H9 (cell line): ENCODE data around the gene PLEKHM3. TPM values are rescaled to one million over a fixed set of nuclear protein-coding genes. Genes with fewer than 3 reads are reported as not detected.

Experiments used
- DNase-seq: peaks from one replicate; pipeline ENCODE4 v3.0.0-alpha.2; 2017
- H2AFZ ChIP-seq: one replicate; pipeline ENCODE4 v1.6.1; 2013; ENCODE audit warnings: mild to moderate bottlenecking, low read length, control low read depth, moderate library complexity
- H2AK5ac ChIP-seq: 2 replicates; pipeline ENCODE4 v1.6.1; 2013; ENCODE audit warnings: low read length, control low read depth, mixed read lengths; ENCODE audit not compliant: insufficient read length
- H2BK120ac ChIP-seq: one replicate; pipeline ENCODE4 v1.6.1; 2013; ENCODE audit warnings: low read depth, mild to moderate bottlenecking, low read length, control low read depth, inconsistent platforms; ENCODE audit not compliant: poor library complexity, severe bottlenecking
- H2BK12ac ChIP-seq: 2 replicates; pipeline ENCODE4 v1.6.1; 2013; ENCODE audit warnings: low read length, control low read depth, mixed read lengths, low read depth; ENCODE audit not compliant: insufficient read length
- H2BK15ac ChIP-seq: 2 replicates; pipeline ENCODE4 v1.6.1; 2013; ENCODE audit warnings: low read depth, low read length, control low read depth
- H2BK20ac ChIP-seq: one replicate; pipeline ENCODE4 v1.6.1; 2013; ENCODE audit warnings: low read depth, mild to moderate bottlenecking, low read length, control low read depth, inconsistent platforms; ENCODE audit not compliant: poor library complexity, severe bottlenecking
- H2BK5ac ChIP-seq: 2 replicates; pipeline ENCODE4 v1.6.1; 2013; ENCODE audit warnings: low read length, control low read depth, mixed read lengths; ENCODE audit not compliant: insufficient read length
- H3K14ac ChIP-seq: 2 replicates; pipeline ENCODE4 v1.6.1; 2013; ENCODE audit warnings: low read length, control low read depth; ENCODE audit not compliant: insufficient read depth
- H3K18ac ChIP-seq: 2 replicates; pipeline ENCODE4 v1.6.1; 2013; ENCODE audit warnings: low read depth, mild to moderate bottlenecking, mixed read lengths, low read length, control low read depth; ENCODE audit not compliant: insufficient read length
- H3K23ac ChIP-seq: 2 replicates; pipeline ENCODE4 v1.6.1; 2013; ENCODE audit warnings: low read length, control low read depth, mixed read lengths, low read depth; ENCODE audit not compliant: insufficient read length
- H3K23me2 ChIP-seq: 2 replicates; pipeline ENCODE4 v1.6.1; 2013; ENCODE audit warnings: low read depth, mild to moderate bottlenecking, mixed read lengths, low read length, control low read depth; ENCODE audit not compliant: insufficient read length, poor library complexity, severe bottlenecking
- H3K27ac ChIP-seq: 2 replicates; pipeline ENCODE4 v1.5.1; 2013; ENCODE audit warnings: low read length, control low read depth, mixed read lengths, low read depth; ENCODE audit not compliant: insufficient read length
- H3K27me3 ChIP-seq: 2 replicates; pipeline ENCODE4 v1.6.1; 2013; ENCODE audit warnings: low read length, control low read depth, inconsistent platforms; ENCODE audit not compliant: insufficient read depth
- H3K4ac ChIP-seq: 2 replicates; pipeline ENCODE4 v1.6.1; 2013; ENCODE audit warnings: low read depth, mild to moderate bottlenecking, control low read depth, inconsistent platforms, low read length, moderate library complexity
- H3K4me1 ChIP-seq: 2 replicates; pipeline ENCODE4 v1.6.1; 2013; ENCODE audit warnings: low read length, control low read depth, inconsistent platforms; ENCODE audit not compliant: insufficient read depth
- H3K4me2 ChIP-seq: 2 replicates; pipeline ENCODE4 v1.6.1; 2013; ENCODE audit warnings: low read length, control low read depth, mixed read lengths; ENCODE audit not compliant: insufficient read length, insufficient read depth
- H3K56ac ChIP-seq: 2 replicates; pipeline ENCODE4 v1.6.1; 2013; ENCODE audit warnings: low read depth, mild to moderate bottlenecking, mixed read lengths, low read length, control low read depth; ENCODE audit not compliant: insufficient read length
- H3K79me1 ChIP-seq: 2 replicates; pipeline ENCODE4 v1.6.1; 2013; ENCODE audit warnings: low read depth, mild to moderate bottlenecking, moderate library complexity, low read length, control low read depth, inconsistent platforms; ENCODE audit not compliant: insufficient read depth, poor library complexity, severe bottlenecking
- H3K79me2 ChIP-seq: 2 replicates; pipeline ENCODE4 v1.6.1; 2013; ENCODE audit warnings: low read length, control low read depth, inconsistent platforms; ENCODE audit not compliant: insufficient read depth
- H3K9ac ChIP-seq: 2 replicates; pipeline ENCODE4 v1.6.1; 2013; ENCODE audit warnings: low read length, control low read depth, mixed read lengths; ENCODE audit not compliant: insufficient read length; ENCODE audit errors: extremely low read depth
- H3K9me3 ChIP-seq: one replicate; pipeline ENCODE4 v1.6.1; 2013; ENCODE audit warnings: low read depth, low read length, inconsistent platforms; ENCODE audit not compliant: control insufficient read depth
- H3T11ph ChIP-seq: one replicate; pipeline ENCODE4 v1.6.1; 2013; ENCODE audit warnings: mild to moderate bottlenecking, low read length, control low read depth, inconsistent platforms
- H4K20me1 ChIP-seq: one replicate; pipeline ENCODE4 v1.6.1; 2013; ENCODE audit not compliant: control insufficient read depth, insufficient read length, insufficient read depth
- H4K5ac ChIP-seq: 2 replicates; pipeline ENCODE4 v1.6.1; 2013; ENCODE audit warnings: low read depth, mild to moderate bottlenecking, mixed read lengths, low read length, control low read depth; ENCODE audit not compliant: insufficient read length
- H4K8ac ChIP-seq: replicated peaks from 2 replicates; pipeline ENCODE4 v1.6.1; 2013; ENCODE audit warnings: low read length, control low read depth, mixed read lengths, low read depth; ENCODE audit not compliant: insufficient read length
- H4K91ac ChIP-seq: 2 replicates; pipeline ENCODE4 v1.6.1; 2013; ENCODE audit warnings: low read depth, mild to moderate bottlenecking, moderate library complexity, mixed read lengths, low read length, control low read depth; ENCODE audit not compliant: insufficient read length
- H3K27ac Mint-ChIP-seq, 3 experiments: 2 replicates in 2 of 3; 3 replicates in 1 of 3; pipeline ENCODE4 v1.8.0; 2020 to 2021; ENCODE audit warnings: mixed read lengths in 3 of 3, mild to moderate bottlenecking in 1 of 3, moderate library complexity in 1 of 3
- H3K27me3 Mint-ChIP-seq: 2 replicates; pipeline ENCODE4 v1.8.0; 2021; ENCODE audit warnings: low read depth, mild to moderate bottlenecking, moderate library complexity, mixed read lengths
- H3K36me3 Mint-ChIP-seq, 3 experiments: 2 replicates in 2 of 3; 3 replicates in 1 of 3; pipeline ENCODE4 v1.8.0; 2020 to 2021; ENCODE audit warnings: low read depth in 3 of 3, mixed read lengths in 3 of 3; ENCODE audit not compliant: insufficient read depth in 1 of 3
- H3K4me1 Mint-ChIP-seq, 2 experiments: 2 replicates each; pipeline ENCODE4 v1.8.0; 2020; ENCODE audit warnings: mixed read lengths in 2 of 2
- H3K4me3 Mint-ChIP-seq, 2 experiments: 2 replicates in 1 of 2; 3 replicates in 1 of 2; pipeline ENCODE4 v1.8.0; 2020 to 2021; ENCODE audit warnings: mild to moderate bottlenecking in 2 of 2, mixed read lengths in 2 of 2, moderate library complexity in 1 of 2
- H3K9me3 Mint-ChIP-seq, 2 experiments: 2 replicates in 1 of 2; 3 replicates in 1 of 2; pipeline ENCODE4 v1.8.0; 2020; ENCODE audit warnings: mild to moderate bottlenecking in 2 of 2, mixed read lengths in 2 of 2, moderate library complexity in 1 of 2
- CTCF ChIP-seq: fragments of 200-600 bp; sonication (generic); conservative IDR thresholded peaks from 3 replicates; pipeline ENCODE4 v1.8.0; 2021; ENCODE audit warnings: antibody characterized with exemption, mild to moderate bottlenecking
- WGBS: extraction: QIAGEN DNeasy Blood & Tissue Kit; methylation state at CpG from one replicate; pipeline ENCODE4 v1.1.7; 2013; ENCODE audit warnings: missing lambda C conversion rate, low lambda C conversion rate, mixed read lengths; ENCODE audit not compliant: insufficient read length; ENCODE audit errors: extremely low coverage; 5-methylcytosine and 5-hydroxymethylcytosine counted together
- total RNA-seq: library from RNA; stranded (reverse); gene quantifications from 2 replicates; pipeline ENCODE4 v1.2.1, GENCODE V29; 2021

The PLEKHM3 gene
- total RNA-seq, 1 experiment from 2014 or later: 7.5 TPM

DNA sequence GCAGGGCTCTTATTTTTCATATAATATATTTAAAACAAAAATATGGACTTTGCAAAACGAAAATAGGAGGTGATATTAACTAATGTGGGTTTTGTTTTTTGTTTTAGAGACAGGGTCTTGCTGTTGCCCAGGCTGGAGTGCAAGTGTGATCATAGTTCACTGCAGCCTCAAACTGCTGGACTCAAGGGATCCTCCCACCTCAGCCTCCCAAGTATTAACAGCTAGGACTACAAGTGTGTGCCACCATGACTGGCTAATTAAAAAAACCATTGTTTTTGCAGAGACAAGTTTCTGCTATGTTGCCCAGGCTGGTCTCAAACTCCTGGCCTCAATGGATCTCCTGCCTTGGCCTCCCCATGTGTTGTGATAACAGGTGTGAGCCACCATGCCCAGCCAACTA lies 185.2 kb downstream of the PLEKHM3 start:
- Histone ChIP-seq H3K18ac (no peak overlapping the region), H3K23ac (no peak overlapping the region), H3K4me1 (no peaks in the 10 kb centered on the region; the same call in 1 of the 2 replicates), H4K5ac (no peak overlapping the region), H3K23me2 (no peaks in the 10 kb centered on the region), H3K9ac (no peak overlapping the region), H2BK5ac (no peak overlapping the region), H3K56ac (no peak overlapping the region), H3T11ph (no peak overlapping the region), H3K9me3 (no peaks in the 10 kb centered on the region), H4K20me1 (no peaks in the 10 kb centered on the region), H3K79me2 (no peaks in the 10 kb centered on the region), H3K4me2 (no peak overlapping the region), H2BK12ac (no peak overlapping the region), H2BK20ac (no peak overlapping the region), H4K8ac (no peak overlapping the region), H2AFZ (no peak overlapping the region), H3K27me3 (no peaks in the 10 kb centered on the region), H2BK15ac (no peak overlapping the region), H3K14ac (no peak overlapping the region), H3K27ac (no peak overlapping the region), H2BK120ac (no peak overlapping the region), H4K91ac (no peak overlapping the region), H3K4ac (no peak overlapping the region), H2AK5ac (no peak overlapping the region), H3K79me1 (no peaks in the 10 kb centered on the region)
- Mint-ChIP-seq H3K27ac (no peak overlapping the region), H3K4me3 (no peak overlapping the region), H3K4me1 (peaks cover 34 to 37% of the 10 kb centered on the region in 2 experiments), H3K27me3 (no peaks in the 10 kb centered on the region), H3K36me3 (no peaks in the 10 kb centered on the region), H3K9me3 (no peaks in the 10 kb centered on the region)
- DNase-seq: no peak
- no CpG with 5 or more reads among the region's 1 CpG for WGBS
- TF ChIP-seq CTCF: no peak
